ENCODE measurements around the gene HK3.

Gene HK3

GRCh38 chr5:176869501-176870109 lies 29.5 kb downstream of the HK3 start:
- DNase-seq: no peak

GRCh38 chr5:176868731-176869130 lies 30.4 kb downstream of the HK3 start:
- DNase-seq: no peak

GRCh38 chr5:176868126-176868525 lies 31.0 kb downstream of the HK3 start:
- DNase-seq: no peak

- DNase-seq: no peak
These were observed 32.3 kb downstream of the HK3 start for GRCh38 chr5:176866707-176867310.

GRCh38 chr5:176865964-176866363 lies 33.2 kb downstream of the HK3 start:
- no peak for DNase-seq

- DNase-seq: no peak
These were observed 34.4 kb downstream of the HK3 start for GRCh38 chr5:176864755-176865154.

GRCh38 chr5:176863765-176864098 lies 35.4 kb downstream of the HK3 start:
- no peak for DNase-seq

GRCh38 chr5:176863041-176863764 lies 35.9 kb downstream of the HK3 start:
- DNase-seq: no peak

- no peak for DNase-seq
These were observed 36.7 kb downstream of the HK3 start for GRCh38 chr5:176862330-176862995.

- DNase-seq: no peak
These were observed 37.9 kb downstream of the HK3 start for GRCh38 chr5:176861276-176861675.

- DNase-seq: no peak
These were observed 38.8 kb downstream of the HK3 start for GRCh38 chr5:176860381-176860780.

- DNase-seq: no peak
These were observed 39.2 kb downstream of the HK3 start for GRCh38 chr5:176859916-176860315.

GRCh38 chr5:176857894-176858273 lies 41.3 kb downstream of the HK3 start:
- DNase-seq: no peak

- DNase-seq: no peak
These were observed 41.8 kb downstream of the HK3 start for GRCh38 chr5:176857216-176857893.

- no peak for DNase-seq
These were observed 42.4 kb downstream of the HK3 start for GRCh38 chr5:176856746-176857145.

- no peak for DNase-seq
These were observed 43.5 kb downstream of the HK3 start for GRCh38 chr5:176855598-176855997.

- no peak for DNase-seq
These were observed 45.0 kb downstream of the HK3 start for GRCh38 chr5:176854164-176854563.

GRCh38 chr5:176853151-176853778 lies 45.9 kb downstream of the HK3 start:
- no peak for DNase-seq

GRCh38 chr5:176851871-176852658 lies 47.1 kb downstream of the HK3 start:
- DNase-seq: no peak

GRCh38 chr5:176851380-176851779 lies 47.8 kb downstream of the HK3 start:
- DNase-seq: no peak

GRCh38 chr5:176850371-176851245 lies 48.5 kb downstream of the HK3 start:
- no peak for DNase-seq

All from fibroblast of skin of scalp (primary cell).